HepG2 (cell line): ENCODE data around the gene THOP1. TPM values are rescaled to one million over a fixed set of nuclear protein-coding genes. Genes with fewer than 3 reads are reported as not detected.
A peak's percentile ranks its signal among the peaks of the same experiment; 100 is the strongest.

Experiments
- FOXO4 ChIP-seq: sonication (generic); formaldehyde crosslinking; conservative IDR thresholded peaks from 2 replicates; pipeline ENCODE4 v1.8.1; 2023; ENCODE audit warnings: missing genetic modification reagents
- MNT ChIP-seq: fragments of 450-650 bp; IDR thresholded peaks from 2 replicates; pipeline ENCODE4 v1.6.1; 2016
- NONO ChIP-seq, 2 experiments: fragments of 450-650 bp in 1 of 2; sonication (generic) in 1 of 2; formaldehyde crosslinking in 1 of 2; IDR thresholded peaks in 1 of 2; conservative IDR thresholded peaks in 1 of 2; 2 replicates each; pipeline versions ENCODE4 v1.6.1 to v1.8.0; 2017 to 2022; ENCODE audit warnings: mild to moderate bottlenecking in 1 of 2, missing genetic modification reagents in 1 of 2, moderate library complexity in 1 of 2
- NR2C2 ChIP-seq: sonication (generic); formaldehyde crosslinking; IDR thresholded peaks from 2 replicates; pipeline ENCODE4 v1.4.0; 2020; ENCODE audit warnings: missing genetic modification reagents, mild to moderate bottlenecking, moderate library complexity, borderline replicate concordance
- SRSF9 ChIP-seq: fragments of 200-400 bp; formaldehyde crosslinking; IDR thresholded peaks from 2 replicates; pipeline ENCODE4 v1.6.1; 2018; ENCODE audit warnings: borderline replicate concordance, mild to moderate bottlenecking, low read depth, low read length; ENCODE audit not compliant: insufficient read depth, poor library complexity, severe bottlenecking
- ZBTB7A ChIP-seq: sonication (generic); formaldehyde crosslinking; IDR thresholded peaks from 2 replicates; pipeline ENCODE4 v1.8.0; 2022; ENCODE audit warnings: mild to moderate bottlenecking, missing genetic modification reagents
- ZNF235 ChIP-seq: sonication (generic); formaldehyde crosslinking; IDR thresholded peaks from 2 replicates; pipeline ENCODE4 v1.8.1; 2023; ENCODE audit warnings: mild to moderate bottlenecking, missing genetic modification reagents, borderline replicate concordance
- ZNF407 ChIP-seq: sonication (generic); formaldehyde crosslinking; IDR thresholded peaks from one replicate; pipeline ENCODE4 v1.5.1; 2020; ENCODE audit warnings: mild to moderate bottlenecking, missing genetic modification reagents; ENCODE audit errors: not compliant biosample characterization
- ZNF839 ChIP-seq: sonication (generic); formaldehyde crosslinking; IDR thresholded peaks from 2 replicates; pipeline ENCODE4 v1.4.0; 2020; ENCODE audit warnings: missing genetic modification reagents, mild to moderate bottlenecking, borderline replicate concordance
- ZSCAN21 ChIP-seq: sonication (generic); formaldehyde crosslinking; IDR thresholded peaks from 2 replicates; pipeline ENCODE4 v1.8.0; 2022; ENCODE audit warnings: mild to moderate bottlenecking, missing genetic modification reagents, moderate library complexity, borderline replicate concordance
- polyA plus RNA-seq, 8 experiments: library from polyadenylated mRNA; depleted of rRNA in 3 of 8; stranded (reverse) in 7 of 8; unstranded in 1 of 8; fragments of >200 nt; fragmentation: Illumina TruSeq in 4 of 8; extraction: Trizol in 4 of 8; gene quantifications; 2 replicates each; pipeline versions ENCODE4 v1.2.1 to v1.2.3, GENCODE V29; 2011 to 2016; ENCODE audit warnings: low read depth in 4 of 8, missing spikeins in 1 of 8, mixed read lengths in 1 of 8; ENCODE audit not compliant: insufficient read depth in 1 of 8
- total RNA-seq, 5 experiments: library from RNA; depleted of rRNA; stranded (reverse); fragments of >200 nt; fragmentation: Illumina TruSeq; extraction: Trizol; gene quantifications; 2 replicates each; pipeline ENCODE4 v1.2.3, GENCODE V29; 2016; ENCODE audit warnings: low read depth in 1 of 5

THOP1 gene
- total and polyA plus RNA-seq, 2 of the 13 experiments (the other 11 are each of a cell fraction or from before 2014, with no cell fraction given), result 74.4 to 116 TPM

- TF ChIP-seq NONO (IDR thresholded peaks at IDR 0.05), result no peak
- TF ChIP-seq NONO (CRISPR knock-in tag; conservative IDR thresholded peaks at IDR 0.05), result peak; percentile 79
- TF ChIP-seq ZNF839, result peak; percentile 86; the same call in 1 of the 2 replicates
- peak; percentile 100 for TF ChIP-seq MNT
- peak; percentile 38 for TF ChIP-seq ZNF407 (CRISPR knock-in tag)
- no peak for TF ChIP-seq SRSF9
- peak; percentile 97 for TF ChIP-seq NR2C2
- TF ChIP-seq ZSCAN21 (CRISPR knock-in tag), result peak; percentile 95
- TF ChIP-seq ZNF235 (CRISPR knock-in tag), result no peak; the same call in 1 of the 2 replicates
- peak; percentile 91 for TF ChIP-seq ZBTB7A (CRISPR knock-in tag)
- TF ChIP-seq FOXO4, result 0 out of 2 replicates have a peak, but pooled peaks have one; percentile 87
Observed at GRCh38 chr19:2782936-2783780, 2.1 kb upstream of the THOP1 start, which contains the start of gene SGTA (continued).
